GM12892 (cell line): ENCODE measurements around the gene ZEB1.
A peak's percentile ranks its signal among the peaks of the same experiment; 100 is the strongest.
"Not testable (repeated sequence)": the region's sequence is repeated elsewhere in the genome, so short reads cannot be mapped to it uniquely, and the experiment has no call there.

Source experiments
- DNase-seq: peaks from one replicate; pipeline ENCODE4 v3.0.0; 2011; ENCODE audit not compliant: insufficient read length
- FAIRE-seq: peaks from 2 replicates; lab custom pipeline; 2011; peaks lifted over from hg19 to GRCh38; lab: Jason Lieb, UNC
- POLR2A ChIP-seq: IDR thresholded peaks from 2 replicates; pipeline ENCODE4 v1.6.1; 2011; ENCODE audit warnings: low read depth, low read length, control low read depth
- POLR2AphosphoS5 ChIP-seq: IDR thresholded peaks from 2 replicates; pipeline ENCODE4 v1.6.1; 2011; ENCODE audit warnings: low read depth, low read length, control low read depth
- TAF1 ChIP-seq: IDR thresholded peaks from 2 replicates; pipeline ENCODE4 v1.6.1; 2011; ENCODE audit warnings: low read depth, mild to moderate bottlenecking, control low read depth, low read length, borderline replicate concordance

ZEB1 gene

GRCh38 chr10:31404640-31405039, 85.6 kb downstream of the ZEB1 start:
- TF ChIP-seq POLR2AphosphoS5 = no peak
- no peak for TF ChIP-seq POLR2A

GRCh38 chr10:31405829-31406228, 86.8 kb downstream of the ZEB1 start:
- not testable (repeated sequence) for DNase-seq, FAIRE-seq

More at GRCh38 chr10:31404640-31405039, 85.6 kb downstream of the ZEB1 start:
- DNase-seq = no peak
- FAIRE-seq = peak; percentile 70

- FAIRE-seq = not testable (repeated sequence)
Observed at GRCh38 chr10:31412397-31412796, 93.4 kb downstream of the ZEB1 start.

GRCh38 chr10:31413325-31413724, 94.3 kb downstream of the ZEB1 start:
- FAIRE-seq (peak; percentile 27), DNase-seq (no peak)
- TF ChIP-seq TAF1 = no peak
- TF ChIP-seq POLR2AphosphoS5 = no peak
- TF ChIP-seq POLR2A = no peak

More at GRCh38 chr10:31412397-31412796, 93.4 kb downstream of the ZEB1 start:
- DNase-seq = not testable (repeated sequence)

- no peak for FAIRE-seq
- no peak for TF ChIP-seq TAF1
- TF ChIP-seq POLR2A = no peak
- no peak for TF ChIP-seq POLR2AphosphoS5
- DNase-seq = no peak
Observed at GRCh38 chr10:31418481-31418880, 99.5 kb downstream of the ZEB1 start.

- no peak for TF ChIP-seq POLR2AphosphoS5
- TF ChIP-seq POLR2A = no peak
- TF ChIP-seq TAF1 = no peak
- DNase-seq (no peak), FAIRE-seq (no peak)
Observed at GRCh38 chr10:31419394-31420063, 100.5 kb downstream of the ZEB1 start.

GRCh38 chr10:31421322-31421721, 102.3 kb downstream of the ZEB1 start:
- TF ChIP-seq POLR2A = no peak
- no peak for TF ChIP-seq TAF1
- TF ChIP-seq POLR2AphosphoS5 = no peak
- DNase-seq (no peak), FAIRE-seq (no peak)

GRCh38 chr10:31422634-31423033, 103.6 kb downstream of the ZEB1 start:
- DNase-seq (no peak), FAIRE-seq (no peak)
- no peak for TF ChIP-seq TAF1
- TF ChIP-seq POLR2A = no peak
- no peak for TF ChIP-seq POLR2AphosphoS5

GRCh38 chr10:31424473-31424872, 105.5 kb downstream of the ZEB1 start:
- DNase-seq (no peak), FAIRE-seq (no peak)
- TF ChIP-seq TAF1 (no peak), POLR2A (no peak), POLR2AphosphoS5 (no peak)

GRCh38 chr10:31426401-31426800, 107.4 kb downstream of the ZEB1 start:
- FAIRE-seq (peak; percentile 27), DNase-seq (no peak)

GRCh38 chr10:31427334-31427733, 108.3 kb downstream of the ZEB1 start:
- DNase-seq, FAIRE-seq: not testable (repeated sequence)

More at GRCh38 chr10:31426401-31426800, 107.4 kb downstream of the ZEB1 start:
- TF ChIP-seq POLR2AphosphoS5 = no peak
- no peak for TF ChIP-seq POLR2A
- TF ChIP-seq TAF1 = no peak

GRCh38 chr10:31428499-31428898, 109.5 kb downstream of the ZEB1 start:
- not testable (repeated sequence) for DNase-seq, FAIRE-seq

- DNase-seq (no peak), FAIRE-seq (no peak)
- TF ChIP-seq POLR2AphosphoS5 (no peak), POLR2A (no peak), TAF1 (no peak)
Observed at GRCh38 chr10:31431021-31431420, 112.0 kb downstream of the ZEB1 start.

GRCh38 chr10:31437959-31438358, 118.9 kb downstream of the ZEB1 start:
- no peak for TF ChIP-seq POLR2AphosphoS5
- no peak for TF ChIP-seq TAF1
- TF ChIP-seq POLR2A = no peak
- FAIRE-seq = no peak
- DNase-seq = no peak
